ACHN (cell line): ENCODE results near the gene HIPK3.
A peak's percentile ranks its signal among the peaks of the same experiment; 100 is the strongest.
"Not testable (repeated sequence)": the region's sequence is repeated elsewhere in the genome, so short reads cannot be mapped to it uniquely, and the experiment has no call there.

Source experiments
- DNase-seq: peaks from one replicate; pipeline ENCODE4 v3.0.0-alpha.2; 2015
- in situ Hi-C: cut with HindIII; loops from 2 replicates; pipeline ENCODE4 v1.10.0; 2017; ENCODE audit warnings: low sequenced_read_pairs, low pct_ligation_motif_present, low pct_unique_long_range_greater_than_20kb

Gene HIPK3

DNA sequence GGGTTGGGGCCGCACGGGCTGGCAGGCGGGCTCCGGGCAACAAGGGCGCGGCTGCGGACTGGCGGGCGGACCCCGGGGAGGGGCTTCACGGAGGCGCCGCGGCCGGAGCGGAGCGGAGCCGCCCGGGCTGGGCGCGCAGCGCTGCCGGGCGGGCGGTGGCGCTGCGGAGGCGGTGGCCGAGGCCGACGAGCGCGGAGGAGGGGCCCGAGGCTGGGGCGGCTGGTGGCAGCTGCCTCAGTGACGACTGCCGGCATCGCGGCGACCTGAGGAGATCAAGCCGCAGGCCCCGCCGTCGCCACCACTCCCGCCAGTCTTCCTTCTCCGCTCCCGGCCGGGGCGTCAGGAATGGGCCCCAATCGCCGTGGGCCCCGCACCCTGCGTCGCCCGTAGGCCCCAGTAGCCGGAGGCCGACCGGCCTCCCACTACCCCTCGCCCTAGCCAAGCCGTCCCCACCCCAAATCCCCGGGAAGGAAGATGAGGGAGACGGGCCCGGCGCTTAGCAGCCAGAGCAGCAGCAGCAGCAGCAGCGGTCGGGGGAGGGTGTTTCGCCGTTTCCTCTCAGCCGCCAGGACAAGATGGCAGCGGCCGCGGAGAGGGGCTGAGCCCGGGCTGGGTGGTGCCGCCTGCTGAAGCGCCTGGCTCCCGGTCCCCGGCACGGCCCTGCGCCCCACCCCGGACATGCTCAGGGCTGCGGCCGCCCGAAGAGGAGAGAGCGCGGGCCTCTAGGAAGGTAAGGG is at the start of gene HIPK3:
HIPK3 (plus strand) TSS at position 222 of the 737 bp plus-strand sequence.
- in situ Hi-C loops, result no loop called here

DNA sequence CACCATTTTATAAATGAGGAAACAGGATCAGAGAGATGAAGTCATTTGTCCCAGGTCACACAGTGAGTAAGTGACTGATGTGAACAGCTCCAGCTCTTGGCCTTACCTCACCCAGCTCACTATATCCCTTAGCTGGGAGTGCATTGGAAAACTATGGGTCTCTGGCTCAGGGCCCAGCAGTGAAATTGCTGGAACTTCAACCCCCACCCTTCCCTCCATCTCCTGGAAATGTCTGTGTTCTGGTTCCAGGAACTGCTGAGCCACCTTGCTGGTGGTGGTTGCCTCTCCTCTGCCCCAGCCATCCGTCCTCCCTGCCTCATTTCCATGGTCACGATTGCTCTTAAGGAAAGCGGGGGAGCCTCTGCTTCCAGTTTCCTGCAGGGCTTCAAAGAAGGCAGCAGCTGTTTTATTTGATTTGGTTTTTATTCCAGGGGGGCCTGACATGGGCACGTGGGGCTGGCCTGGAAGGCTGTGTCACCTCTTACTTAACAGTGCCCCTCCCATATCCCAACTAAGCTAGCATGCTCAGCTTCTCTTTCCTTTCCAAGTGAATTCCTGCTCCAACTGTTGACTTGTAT is 49.7 kb upstream of the HIPK3 start:
- in situ Hi-C loops, result no loop called here
- no peak for DNase-seq

More for the DNA sequence above, at the start of gene HIPK3:
- DNase-seq, result peak; percentile 79

DNA sequence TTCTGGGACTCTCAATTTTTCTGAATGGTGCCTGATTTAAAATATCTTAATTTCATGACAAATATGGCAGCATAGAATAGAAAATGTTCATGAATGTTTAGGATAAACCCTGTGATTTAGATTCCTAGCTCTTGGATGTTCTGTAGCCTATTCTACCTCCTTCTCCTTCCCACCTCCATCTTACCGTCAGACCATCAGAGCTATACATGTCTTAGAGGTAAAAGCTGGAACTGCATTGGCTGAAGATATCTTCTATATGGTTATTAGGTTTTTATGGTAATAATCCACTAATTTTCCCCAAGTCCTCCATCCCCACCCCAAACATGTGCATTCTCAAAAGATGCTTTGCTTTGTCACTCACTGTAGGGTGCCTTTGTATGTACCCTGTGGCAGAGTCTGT is 49.0 kb upstream of the HIPK3 start:
- in situ Hi-C loops, result no loop called here
- no peak for DNase-seq

DNA sequence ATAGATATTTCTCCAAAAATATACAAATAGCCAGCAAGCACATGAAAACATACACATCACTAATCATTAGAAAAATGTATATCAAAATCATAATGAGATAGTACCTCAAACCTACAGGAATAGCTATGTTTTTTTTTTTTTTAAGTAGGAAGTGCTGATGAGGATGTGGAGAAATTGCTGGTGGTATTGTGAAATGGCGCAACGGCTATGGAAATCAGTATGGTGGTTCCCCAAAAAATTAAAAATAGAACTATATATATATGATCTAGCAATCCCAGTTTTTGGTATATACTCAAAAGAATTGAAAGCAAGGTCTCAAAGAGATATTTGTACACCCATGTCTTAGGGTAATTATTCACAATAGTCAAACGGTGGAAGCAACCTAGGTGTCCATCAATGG is 46.0 kb upstream of the HIPK3 start:
- DNase-seq, result no peak

DNA sequence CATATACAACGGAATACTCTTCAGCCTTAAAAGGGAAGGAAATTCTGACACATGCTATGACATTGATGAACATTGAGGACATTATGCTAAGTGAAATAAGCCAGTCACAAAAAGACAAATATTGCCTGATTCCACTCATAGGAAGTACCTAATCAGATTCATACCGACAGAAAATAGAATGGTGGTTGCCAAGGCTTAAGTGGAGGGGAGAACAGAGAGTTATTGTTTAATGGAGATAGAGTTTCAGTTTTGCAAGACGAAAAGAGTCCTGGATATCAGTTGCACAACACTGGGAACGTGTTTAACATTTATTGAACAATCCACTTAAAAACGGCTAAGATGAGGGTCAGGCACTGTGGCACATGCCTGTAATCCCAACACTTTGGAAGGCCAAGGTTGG is 45.6 kb upstream of the HIPK3 start:
- in situ Hi-C loops, result no loop called here
- DNase-seq, result no peak

More for the DNA sequence above, 46.0 kb upstream of the HIPK3 start:
- in situ Hi-C loops, result no loop called here

DNA sequence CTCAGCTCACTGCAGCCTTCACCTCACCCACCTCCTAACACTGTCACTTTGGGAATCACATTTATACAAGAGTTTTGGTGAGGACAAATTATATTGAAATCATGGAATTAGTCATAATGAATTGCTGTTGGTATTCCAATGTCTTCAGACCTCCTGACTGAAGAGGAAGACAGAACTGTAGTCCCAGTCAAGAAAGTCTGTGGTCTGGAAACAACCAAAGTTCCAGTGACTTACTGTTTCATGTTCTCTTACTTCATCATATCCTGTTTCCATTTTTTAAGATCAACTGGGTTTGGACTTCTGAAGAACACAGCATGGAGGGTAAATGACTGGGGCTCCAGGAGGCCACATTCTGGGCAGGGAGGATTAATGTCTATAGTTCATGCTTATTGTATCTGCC is 43.0 kb upstream of the HIPK3 start:
- in situ Hi-C loops, result no loop called here
- DNase-seq, result no peak

DNA sequence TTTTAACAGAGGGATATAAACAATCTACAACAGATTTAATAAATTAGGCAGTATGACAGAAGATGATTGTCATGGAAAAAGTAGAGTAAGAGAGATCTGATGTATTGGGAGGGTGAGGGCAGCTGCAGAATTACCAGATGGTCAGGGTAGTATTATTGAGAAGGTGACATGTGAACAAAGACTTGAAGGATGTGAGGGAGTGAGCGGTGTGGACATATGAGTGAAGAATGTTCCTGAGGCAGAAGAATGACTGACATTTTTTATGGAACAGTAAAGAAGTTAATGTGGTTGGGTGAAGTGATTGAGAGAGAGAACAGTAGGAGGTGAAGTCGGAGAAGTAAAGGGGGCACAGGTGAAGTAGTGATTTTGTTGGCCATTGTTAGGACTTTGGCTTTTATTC is 42.4 kb upstream of the HIPK3 start:
- in situ Hi-C loops, result no loop called here
- DNase-seq, result no peak

DNA sequence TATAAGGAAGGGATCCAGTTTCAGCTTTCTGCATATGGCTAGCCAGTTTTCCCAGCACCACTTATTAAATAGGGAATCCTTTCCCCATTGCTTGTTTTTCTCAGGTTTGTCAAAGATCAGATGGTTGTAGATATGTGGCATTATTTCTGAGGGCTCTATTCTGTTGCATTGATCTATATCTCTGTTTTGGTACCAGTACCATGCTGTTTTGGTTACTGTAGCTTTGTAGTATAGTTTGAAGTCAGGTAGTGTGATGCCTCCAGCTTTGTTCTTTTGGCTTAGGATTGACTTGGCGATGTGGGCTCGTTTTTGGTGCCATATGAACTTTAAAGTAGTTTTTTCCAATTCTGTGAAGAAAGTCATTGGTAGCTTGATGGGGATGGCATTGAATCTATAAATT is 40.5 kb upstream of the HIPK3 start:
- in situ Hi-C loops, result not testable (repeated sequence)

DNA sequence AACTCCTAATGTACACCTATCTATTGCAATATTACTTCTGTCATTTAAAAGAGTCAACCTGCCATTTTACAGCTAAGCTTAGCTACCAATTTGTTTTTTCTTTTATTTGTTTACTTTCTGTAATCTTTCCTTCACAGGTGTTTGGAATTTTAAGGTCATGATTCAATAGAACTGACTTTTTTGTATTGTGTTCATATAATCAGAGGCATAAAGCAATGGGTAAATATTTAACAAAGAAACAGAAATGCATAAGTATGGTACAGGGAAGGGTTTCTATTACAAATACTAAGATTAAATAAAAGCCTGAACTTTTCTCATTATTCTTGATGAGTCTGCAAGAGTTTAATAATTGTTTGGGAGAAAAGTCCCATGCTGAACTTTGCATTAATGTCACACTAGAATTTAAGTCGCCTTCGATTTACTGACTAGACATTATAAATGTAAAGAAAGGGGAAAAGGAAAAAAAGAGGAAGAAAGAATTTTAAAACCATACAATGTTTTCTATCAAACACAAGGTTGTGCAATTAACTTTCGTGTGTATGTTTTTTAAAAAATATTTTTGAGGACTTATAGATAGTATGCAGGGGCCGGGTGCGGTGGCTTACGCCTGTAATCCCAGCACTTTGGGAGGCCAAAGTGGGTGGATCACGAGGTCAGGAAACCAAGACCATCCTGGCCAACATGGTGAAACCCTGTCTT is 35.0 kb upstream of the HIPK3 start:
- in situ Hi-C loops, result no loop called here
- DNase-seq, result no peak

More for the DNA sequence above, 40.5 kb upstream of the HIPK3 start:
- not testable (repeated sequence) for DNase-seq

DNA sequence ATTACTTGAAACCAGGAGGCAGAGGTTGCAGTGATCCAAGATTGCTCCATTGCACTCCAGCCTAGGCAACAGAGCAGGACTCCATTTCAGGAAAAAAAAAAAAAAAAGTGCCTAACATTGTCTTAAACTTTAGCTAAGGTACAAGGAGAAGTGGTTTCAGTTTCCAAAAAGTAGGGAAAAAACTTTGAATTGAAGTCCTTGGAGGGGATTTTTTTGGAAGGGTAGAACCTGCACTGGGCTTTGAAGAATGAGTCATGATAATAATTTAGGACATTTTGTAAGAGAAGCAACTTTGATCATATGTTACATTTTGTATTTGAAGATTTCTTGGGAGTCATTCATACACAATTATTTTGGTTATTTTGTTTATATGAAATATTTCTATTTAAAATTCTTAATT is 31.8 kb upstream of the HIPK3 start:
- in situ Hi-C loops, result no loop called here
- DNase-seq, result no peak

DNA sequence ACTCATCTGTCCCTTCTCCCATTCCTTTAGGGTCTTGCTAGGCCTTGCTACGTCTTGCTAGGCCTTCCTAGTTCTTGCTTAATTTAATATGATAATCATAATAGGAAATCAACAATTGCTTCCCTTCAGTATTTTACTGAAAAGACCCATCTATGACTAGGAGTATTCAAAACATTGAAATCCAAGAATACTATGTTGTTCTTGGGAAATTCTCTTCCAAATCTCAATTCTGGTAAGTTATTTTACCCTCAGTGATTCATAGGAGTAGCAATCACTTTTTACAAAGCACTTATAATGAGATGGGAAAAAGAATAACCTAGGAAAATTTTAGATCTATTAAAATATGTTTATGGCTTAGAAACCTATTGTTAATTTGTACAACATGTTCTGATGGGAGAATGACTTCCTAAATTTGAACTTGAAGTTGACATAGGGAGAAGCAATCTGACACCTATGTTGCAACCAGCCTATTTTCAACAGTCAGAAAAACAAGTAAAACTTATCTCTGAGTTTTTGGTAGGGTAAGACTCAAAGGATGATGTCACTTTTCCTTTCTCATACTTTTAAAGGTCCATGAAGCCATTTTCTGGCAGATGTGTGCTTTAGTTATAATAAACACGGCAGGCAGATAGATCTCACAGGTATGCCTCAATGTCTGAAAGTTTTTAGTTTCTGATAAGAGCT is 29.5 kb upstream of the HIPK3 start:
- in situ Hi-C loops, result no loop called here
- no peak for DNase-seq

DNA sequence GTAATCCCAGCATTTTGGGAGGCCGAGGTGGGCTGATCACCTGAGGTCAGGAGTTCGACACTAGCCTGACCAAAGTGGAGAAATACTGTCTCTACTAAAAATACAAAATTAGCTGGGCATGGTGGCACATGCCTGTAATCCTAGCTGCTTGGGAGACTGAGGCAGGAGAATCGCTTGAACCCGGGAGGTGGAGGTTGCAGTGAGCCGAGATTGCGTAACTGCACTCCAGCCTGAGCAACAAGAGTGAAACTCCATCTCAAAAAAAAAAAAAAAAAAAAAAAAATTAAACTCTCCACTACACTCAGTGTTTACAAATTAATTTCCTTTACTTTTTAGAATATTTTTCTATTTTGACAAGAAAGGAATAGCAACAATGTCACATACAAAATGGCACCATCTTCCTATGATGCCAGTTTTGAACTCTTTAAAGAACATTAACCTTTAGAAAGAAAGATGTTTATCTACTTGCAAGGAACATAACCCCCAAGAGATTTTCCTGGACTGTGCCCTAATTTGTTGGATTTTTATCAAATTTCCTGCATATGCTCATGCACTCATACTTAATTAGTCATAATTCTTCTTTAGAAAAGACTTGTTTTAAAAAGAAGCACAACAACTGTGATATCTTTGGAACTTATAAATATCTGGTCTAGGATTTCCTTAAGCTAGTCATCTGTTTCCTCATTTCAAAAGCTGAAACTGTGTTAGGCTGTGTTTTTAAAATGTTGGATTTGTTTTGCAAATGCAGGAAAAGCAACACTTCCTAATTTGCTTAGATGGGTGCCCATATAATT is 22.6 kb upstream of the HIPK3 start:
- in situ Hi-C loops, result no loop called here
- DNase-seq, result no peak

DNA sequence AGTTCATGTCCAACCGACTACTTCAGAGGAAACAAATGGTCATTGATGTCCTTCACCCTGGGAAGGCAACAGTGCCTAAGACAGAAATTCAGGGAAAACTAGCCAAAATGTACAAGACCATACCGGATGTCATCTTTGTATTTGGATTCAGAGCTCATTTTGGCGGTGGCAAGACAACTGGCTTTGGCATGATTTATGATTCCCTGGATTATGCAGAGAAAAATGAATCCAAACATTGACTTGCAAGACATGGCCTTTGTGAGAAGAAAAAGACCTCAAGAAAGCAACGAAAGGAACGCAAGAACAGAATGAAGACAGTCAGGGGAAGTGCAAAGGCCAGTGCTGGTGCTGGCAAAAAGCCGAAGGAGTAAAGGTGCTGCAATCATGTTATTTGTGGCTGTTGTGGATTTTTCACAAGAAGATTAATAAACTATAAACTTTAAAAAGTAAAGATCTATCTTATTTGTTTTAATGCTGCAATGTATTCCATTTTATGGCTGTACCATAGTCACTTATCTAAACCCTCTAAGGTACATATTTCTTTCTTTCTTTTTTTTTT is 20.1 kb upstream of the HIPK3 start:
- in situ Hi-C loops, result no loop called here
- DNase-seq, result no peak

DNA sequence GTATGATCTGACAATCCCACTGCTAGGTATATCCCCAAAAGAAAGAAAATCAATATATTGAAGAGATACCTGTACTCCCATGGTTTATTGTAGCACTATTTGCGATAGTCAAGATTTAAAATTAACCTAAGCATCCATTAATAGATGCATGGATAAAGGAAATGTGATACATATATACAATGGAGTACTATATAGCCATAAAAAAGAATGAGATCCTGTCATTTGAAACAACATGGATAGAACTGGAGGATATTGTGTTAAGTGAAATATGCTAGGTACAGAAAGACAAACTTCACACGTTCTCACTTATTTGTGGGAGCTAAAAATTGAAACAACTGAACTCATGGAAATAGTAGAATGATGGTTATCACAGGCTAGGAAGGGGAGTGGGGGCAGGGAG is 14.6 kb upstream of the HIPK3 start:
- DNase-seq, result no peak
- in situ Hi-C loops, result no loop called here

DNA sequence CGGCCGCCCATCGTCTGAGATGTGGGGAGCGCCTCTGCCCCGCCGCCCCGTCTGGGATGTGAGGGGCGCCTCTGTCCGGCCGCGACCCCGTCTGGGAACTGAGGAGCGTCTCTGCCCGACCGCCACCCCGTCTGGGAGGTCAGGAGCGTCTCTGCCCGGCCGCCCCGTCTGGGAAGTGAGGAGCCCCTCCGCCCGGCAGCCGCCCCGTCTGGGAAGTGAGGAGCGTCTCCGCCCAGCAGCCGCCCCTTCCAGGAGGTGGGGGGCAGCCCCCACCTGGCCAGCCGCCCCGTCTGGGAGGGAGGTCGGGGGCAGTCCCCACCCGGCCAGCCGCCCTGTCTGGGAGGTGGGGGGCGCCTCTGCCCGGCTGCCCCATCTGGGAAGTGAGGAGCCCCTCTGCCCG is 13.5 kb upstream of the HIPK3 start:
- DNase-seq, in situ Hi-C loops: not testable (repeated sequence)

DNA sequence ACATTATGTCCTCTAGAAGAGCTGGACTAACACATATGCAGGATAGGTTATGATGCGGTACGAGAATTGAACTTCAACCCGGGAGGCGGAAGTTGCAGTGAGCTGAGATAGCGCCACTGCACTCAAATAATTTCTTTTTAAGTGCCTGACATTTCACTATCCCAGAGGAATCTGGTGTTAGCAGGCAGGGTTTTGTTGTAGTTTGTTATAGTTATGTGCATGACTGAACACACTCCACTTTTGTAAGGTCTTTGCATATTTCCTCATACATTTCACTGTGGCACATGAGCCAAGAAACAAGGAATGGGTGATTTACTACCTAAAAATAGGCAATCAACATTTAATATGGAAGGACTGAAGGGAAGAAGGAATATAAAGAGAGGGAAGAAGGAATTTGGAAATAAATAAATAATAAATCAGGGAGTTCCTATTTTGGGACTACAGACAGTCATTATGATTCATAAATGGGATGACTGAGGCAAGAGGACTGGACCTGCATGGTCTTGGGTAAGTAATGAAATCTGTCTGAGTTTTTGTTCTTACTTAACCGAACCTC is 8.7 kb upstream of the HIPK3 start:
- peak; percentile 28 for DNase-seq
- in situ Hi-C loops, result no loop called here

DNA sequence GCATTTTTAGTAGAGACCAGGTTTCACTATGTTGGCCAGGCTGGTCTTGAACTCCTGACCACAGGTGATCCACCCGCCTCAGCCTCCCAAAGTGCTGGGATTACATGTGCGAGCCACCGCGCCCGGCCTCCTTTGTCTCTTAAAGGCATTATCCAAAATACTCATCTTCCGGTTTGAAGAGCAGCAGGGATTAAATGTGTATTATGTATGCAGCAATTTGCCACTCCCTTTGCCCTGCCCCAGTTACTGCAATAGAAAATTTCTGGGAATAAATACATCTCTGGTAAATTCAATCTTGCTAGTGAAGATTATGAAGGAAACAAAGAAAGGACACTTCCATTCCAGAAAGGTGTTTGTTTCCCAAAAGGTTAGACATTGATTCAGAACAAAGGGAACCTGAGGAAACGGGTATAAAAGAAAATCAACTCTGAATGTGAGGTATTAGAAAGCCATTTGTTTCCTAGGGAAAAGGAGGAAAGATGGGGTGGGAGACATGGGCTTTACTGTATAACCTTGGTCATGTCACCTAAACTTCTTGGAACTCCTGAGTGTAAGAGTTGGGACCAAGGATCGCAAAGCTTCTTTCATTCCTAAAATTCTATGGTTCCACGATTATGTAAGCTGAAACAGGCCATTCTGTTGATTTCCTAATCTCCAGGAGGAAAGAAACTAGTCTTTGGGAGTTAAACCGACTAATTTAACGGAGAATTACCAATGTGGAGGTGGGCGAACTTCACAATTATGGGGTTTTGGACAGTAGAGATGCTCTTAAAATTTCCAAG is 959 bp upstream of the HIPK3 start:
- in situ Hi-C loops, result no loop called here

More for the DNA sequence above, 959 bp upstream of the HIPK3 start:
- no peak for DNase-seq
